ENCODE data around the gene RBMX2. TPM values are rescaled to one million over a fixed set of nuclear protein-coding genes. Genes with fewer than 3 reads are reported as not detected.

The RBMX2 gene
- polyA plus RNA-seq, 3 donors = 11.9 to 15.0 (median 13.1) TPM

DNA sequence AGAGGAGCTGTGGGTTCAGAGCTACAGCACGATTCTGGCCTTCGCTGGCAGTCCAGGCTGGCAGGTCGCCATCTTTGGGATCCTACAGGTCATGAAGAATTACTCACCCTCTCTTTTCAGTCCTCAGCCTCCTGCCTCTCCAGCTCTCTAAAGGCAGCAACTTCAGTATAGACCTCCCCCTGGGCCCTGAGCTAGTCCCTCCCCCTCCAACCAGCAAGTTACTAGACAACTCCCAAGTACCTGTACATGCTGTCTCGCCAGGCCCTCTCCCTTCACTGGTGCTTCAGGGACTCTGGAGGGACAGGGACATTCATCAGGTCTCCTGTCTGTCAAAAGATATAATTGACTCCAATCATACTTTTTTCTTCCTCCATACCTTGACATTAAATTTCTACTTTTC lies 16.3 kb upstream of the RBMX2 start, which contains the start of gene GPR119:
GPR119 (minus strand) TSS at position 155 of the 400 bp plus-strand sequence. CDS start 227 bp downstream, outside the sequence.
- Histone ChIP-seq H3K4me1 (ENCODE audit: control insufficient read depth in 1 of 2, insufficient read depth in 2 of 2, low read length in 2 of 2) (no peaks in the 10 kb centered on the region), H2AFZ (ENCODE audit: insufficient read depth, low read depth, low read length, poor library complexity, severe bottlenecking) (no peak within 1 kb of the TSS), H3K4me2 (replicated peaks; ENCODE audit: extremely low read depth, low read length, poor library complexity, severe bottlenecking) (no peak within 1 kb of the TSS), H3K4me3 (replicated peaks in 1 of 3; ENCODE audit: low read depth in 2 of 3, low read length in 3 of 3) (no peak within 1 kb of the TSS), H3K27ac (ENCODE audit: low read depth in 1 of 2, low read length in 2 of 2) (no peak within 1 kb of the TSS), H4K20me1 (ENCODE audit: insufficient read depth, low read length) (no peaks in the 10 kb centered on the region), H3K9ac (ENCODE audit: insufficient read depth, low read length, poor library complexity, severe bottlenecking) (no peak within 1 kb of the TSS), H3K79me2 (ENCODE audit: insufficient read depth, low read length) (no peaks in the 10 kb centered on the region), H3K27me3 (ENCODE audit: control insufficient read depth in 2 of 2, insufficient read depth in 2 of 2, low read length in 2 of 2) (no peaks in the 10 kb centered on the region), H3K9me3 (replicated peaks in 1 of 2; ENCODE audit: control insufficient read depth in 1 of 2, insufficient read depth in 1 of 2, low read length in 2 of 2) (no peaks in the 10 kb centered on the region), H3K36me3 (replicated peaks in 1 of 2; ENCODE audit: control insufficient read depth in 1 of 2, insufficient read depth in 2 of 2, low read length in 2 of 2) (no peaks in the 10 kb centered on the region)
- TF ChIP-seq, protein P1, sequence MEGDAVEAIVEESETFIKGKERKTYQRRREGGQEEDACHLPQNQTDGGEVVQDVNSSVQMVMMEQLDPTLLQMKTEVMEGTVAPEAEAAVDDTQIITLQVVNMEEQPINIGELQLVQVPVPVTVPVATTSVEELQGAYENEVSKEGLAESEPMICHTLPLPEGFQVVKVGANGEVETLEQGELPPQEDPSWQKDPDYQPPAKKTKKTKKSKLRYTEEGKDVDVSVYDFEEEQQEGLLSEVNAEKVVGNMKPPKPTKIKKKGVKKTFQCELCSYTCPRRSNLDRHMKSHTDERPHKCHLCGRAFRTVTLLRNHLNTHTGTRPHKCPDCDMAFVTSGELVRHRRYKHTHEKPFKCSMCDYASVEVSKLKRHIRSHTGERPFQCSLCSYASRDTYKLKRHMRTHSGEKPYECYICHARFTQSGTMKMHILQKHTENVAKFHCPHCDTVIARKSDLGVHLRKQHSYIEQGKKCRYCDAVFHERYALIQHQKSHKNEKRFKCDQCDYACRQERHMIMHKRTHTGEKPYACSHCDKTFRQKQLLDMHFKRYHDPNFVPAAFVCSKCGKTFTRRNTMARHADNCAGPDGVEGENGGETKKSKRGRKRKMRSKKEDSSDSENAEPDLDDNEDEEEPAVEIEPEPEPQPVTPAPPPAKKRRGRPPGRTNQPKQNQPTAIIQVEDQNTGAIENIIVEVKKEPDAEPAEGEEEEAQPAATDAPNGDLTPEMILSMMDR (IDR thresholded peaks at IDR 0.05) = no peak
- intact Hi-C loops (cut with micrococcal nuclease) = no loop called here
- H3K4me1 Mint-ChIP-seq = no peaks in the 10 kb centered on the region
- H3K27me3 Mint-ChIP-seq (ENCODE audit: low read depth in 3 of 3) = peaks cover 0 to 12% (median 2%) of the 10 kb centered on the region in 3 donors
- DNase-seq = no peak
- WGBS (ENCODE audit: insufficient coverage) = 100% methylated on average over 3 of the region's 4 CpGs
- H3K27ac Mint-ChIP-seq = no peak within 1 kb of the TSS
- H3K36me3 Mint-ChIP-seq = no peaks in the 10 kb centered on the region
- H3K9me3 Mint-ChIP-seq = peaks cover 0 to 4% (median 0%) of the 10 kb centered on the region in 7 donors
- no peak within 1 kb of the TSS for H3K4me3 Mint-ChIP-seq

DNA sequence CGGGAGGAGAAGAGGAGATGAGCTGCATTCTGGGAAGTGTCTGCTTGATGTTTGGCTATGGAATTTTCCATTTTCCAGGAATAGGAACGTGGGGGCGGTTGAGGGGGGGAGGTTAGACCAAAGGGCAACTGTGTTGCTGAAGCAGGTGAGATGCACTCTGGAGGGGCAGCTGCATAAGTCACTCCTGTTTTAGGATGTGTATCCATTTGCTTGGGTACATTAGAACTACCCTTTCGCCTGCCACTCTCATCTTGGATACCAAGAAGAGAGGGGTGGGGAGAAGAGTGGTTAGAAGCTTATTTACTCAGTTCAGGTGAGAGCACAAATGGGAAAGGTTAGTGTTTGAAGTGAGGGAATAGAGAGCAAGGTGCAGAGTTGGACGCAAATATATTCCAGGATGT lies 15.4 kb upstream of the RBMX2 start:
- H3K4me1 Mint-ChIP-seq = no peaks in the 10 kb centered on the region
- H3K27me3 Mint-ChIP-seq (ENCODE audit: low read depth in 3 of 3) = peaks cover 0 to 10% (median 2%) of the 10 kb centered on the region in 3 donors
- no peak for DNase-seq
- Histone ChIP-seq H4K20me1 (ENCODE audit: insufficient read depth, low read length) (no peaks in the 10 kb centered on the region), H3K79me2 (ENCODE audit: insufficient read depth, low read length) (no peaks in the 10 kb centered on the region), H3K4me1 (ENCODE audit: control insufficient read depth in 1 of 2, insufficient read depth in 2 of 2, low read length in 2 of 2) (no peaks in the 10 kb centered on the region), H3K4me3 (replicated peaks in 1 of 3; ENCODE audit: low read depth in 2 of 3, low read length in 3 of 3) (no peak overlapping the region), H3K4me2 (replicated peaks; ENCODE audit: extremely low read depth, low read length, poor library complexity, severe bottlenecking) (no peak overlapping the region), H3K9me3 (replicated peaks in 1 of 2; ENCODE audit: control insufficient read depth in 1 of 2, insufficient read depth in 1 of 2, low read length in 2 of 2) (no peaks in the 10 kb centered on the region), H3K36me3 (replicated peaks in 1 of 2; ENCODE audit: control insufficient read depth in 1 of 2, insufficient read depth in 2 of 2, low read length in 2 of 2) (no peaks in the 10 kb centered on the region), H3K9ac (ENCODE audit: insufficient read depth, low read length, poor library complexity, severe bottlenecking) (no peak overlapping the region), H3K27ac (ENCODE audit: low read depth in 1 of 2, low read length in 2 of 2) (no peak overlapping the region), H2AFZ (ENCODE audit: insufficient read depth, low read depth, low read length, poor library complexity, severe bottlenecking) (no peak overlapping the region), H3K27me3 (ENCODE audit: control insufficient read depth in 2 of 2, insufficient read depth in 2 of 2, low read length in 2 of 2) (no peaks in the 10 kb centered on the region)
- no peak overlapping the region for H3K4me3 Mint-ChIP-seq
- no peak overlapping the region for H3K27ac Mint-ChIP-seq
- peaks cover 0 to 4% (median 0%) of the 10 kb centered on the region in 7 donors for H3K9me3 Mint-ChIP-seq
- intact Hi-C loops (cut with micrococcal nuclease) = no loop called here
- TF ChIP-seq, protein P1 (IDR thresholded peaks at IDR 0.05) = no peak
- 100% methylated on average over 1 of the region's 5 CpGs for WGBS (ENCODE audit: insufficient coverage)
- H3K36me3 Mint-ChIP-seq = no peaks in the 10 kb centered on the region

Measured in CD14-positive monocyte (primary cell).